GM12873 (cell line): ENCODE results near the gene ELMO3.

Source experiments
- CTCF ChIP-seq: IDR thresholded peaks from 2 replicates; pipeline ENCODE4 v1.5.1; 2012; ENCODE audit warnings: low read depth, mild to moderate bottlenecking, moderate library complexity, low read length, control low read depth; ENCODE audit not compliant: insufficient read depth; ENCODE audit errors: missing control alignments

ELMO3 gene

GRCh38 chr16:67186550-67186950, 12.4 kb upstream of the ELMO3 start:
- TF ChIP-seq CTCF: no peak

- no peak for TF ChIP-seq CTCF
Observed at GRCh38 chr16:67187175-67187890, 11.6 kb upstream of the ELMO3 start.

- no peak for TF ChIP-seq CTCF
Observed at GRCh38 chr16:67188323-67188722, 10.6 kb upstream of the ELMO3 start.

- TF ChIP-seq CTCF: no peak
Observed at GRCh38 chr16:67188798-67189197, 10.1 kb upstream of the ELMO3 start.

- no peak for TF ChIP-seq CTCF
Observed at GRCh38 chr16:67190041-67190440, 8.9 kb upstream of the ELMO3 start, which contains the start of gene EXOC3L1. TSS of gene EXOC3L1 (minus strand) at chr16:67190136. CDS start at chr16:67189676, 460 bp downstream.

- no peak for TF ChIP-seq CTCF
Observed at GRCh38 chr16:67190448-67191399, 8.2 kb upstream of the ELMO3 start.

- no peak for TF ChIP-seq CTCF
Observed at GRCh38 chr16:67191411-67191994, 7.4 kb upstream of the ELMO3 start.
